Measurements from ENCODE around the gene ZDHHC12.
"Not testable (repeated sequence)": the region's sequence is repeated elsewhere in the genome, so short reads cannot be mapped to it uniquely, and the experiment has no call there.

Gene ZDHHC12

GRCh38 chr9:128694344-128694743 is 29.6 kb downstream of the ZDHHC12 start:
- no peak overlapping the region for H3K27ac ChIP-seq (ENCODE audit: extremely low read depth, low read depth, low read length)
- H3K4me1 ChIP-seq (ENCODE audit: control insufficient read depth, insufficient read depth, low read length): no peaks in the 10 kb centered on the region
- ChIA-PET POLR2A (no interaction called here), CTCF (no interaction called here)
- peaks cover 16 to 62% of the 10 kb centered on the region in 2 experiments for H3K36me3 ChIP-seq (ENCODE audit: control insufficient read depth in 2 of 2, insufficient read depth in 1 of 2, low read length in 2 of 2)
- no peaks in the 10 kb centered on the region for H3K9me3 ChIP-seq (ENCODE audit: control insufficient read depth, insufficient read depth, low read depth, low read length)
- H3K4me3 ChIP-seq (ENCODE audit: low read depth, low read length): no peak overlapping the region
- no peak for TF ChIP-seq REPIN1 (tag by site-specific recombination; IDR thresholded peaks at IDR 0.05; ENCODE audit: low read depth)
- no peak for TF ChIP-seq SP2 (tag by site-specific recombination; IDR thresholded peaks at IDR 0.05)
- TF ChIP-seq ZNF670 (tag by site-specific recombination; IDR thresholded peaks at IDR 0.05; ENCODE audit: low read depth): no peak
- TF ChIP-seq ZNF138 (tag by site-specific recombination; IDR thresholded peaks at IDR 0.05; ENCODE audit: borderline replicate concordance): no peak
- TF ChIP-seq ZNF548 (tag by site-specific recombination; IDR thresholded peaks at IDR 0.05): no peak
- no peak for TF ChIP-seq ZNF677 (tag by site-specific recombination; IDR thresholded peaks at IDR 0.05)
- TF ChIP-seq ZNF24 (tag by site-specific recombination; IDR thresholded peaks at IDR 0.05): no peak
- TF ChIP-seq ZSCAN30 (tag by site-specific recombination; IDR thresholded peaks at IDR 0.05): no peak
- no peak for TF ChIP-seq ZNF626 (tag by site-specific recombination; IDR thresholded peaks at IDR 0.05)
- no peak for TF ChIP-seq ZBTB10 (tag by site-specific recombination; IDR thresholded peaks at IDR 0.05)
- TF ChIP-seq ZBTB6 (tag by site-specific recombination; IDR thresholded peaks at IDR 0.05): no peak

GRCh38 chr9:128693738-128694137 is 30.2 kb downstream of the ZDHHC12 start:
- CTCF ChIA-PET: interaction anchor here (1.4 to 4.5 kb wide), 2 partner anchors 8 to 45 kb away, joined by 4 to 37 read pairs; partner anchors contain the start of gene PKN3
- H3K27ac ChIP-seq (ENCODE audit: extremely low read depth, low read depth, low read length): not testable (repeated sequence)
- H3K36me3 ChIP-seq (ENCODE audit: control insufficient read depth in 2 of 2, insufficient read depth in 1 of 2, low read length in 2 of 2): peaks cover 16 to 62% of the 10 kb centered on the region in 2 experiments

GRCh38 chr9:128690684-128691034 is 33.3 kb downstream of the ZDHHC12 start:
- peak; percentile 29; the same call in 1 of the 2 replicates for TF ChIP-seq PRDM1 (tag by site-specific recombination; IDR thresholded peaks at IDR 0.05)
- 0 out of 2 replicates have a peak, but pooled peaks have one; percentile 7 for TF ChIP-seq KLF9 (tag by site-specific recombination; IDR thresholded peaks at IDR 0.05; ENCODE audit: low read depth)
- no peak for TF ChIP-seq ZIC2 (tag by site-specific recombination; IDR thresholded peaks at IDR 0.05)
- 0 out of 2 replicates have a peak, but pooled peaks have one; percentile 4 for TF ChIP-seq ZNF394 (tag by site-specific recombination; IDR thresholded peaks at IDR 0.05; ENCODE audit: borderline replicate concordance)
- TF ChIP-seq ZBTB26 (tag by site-specific recombination; optimal IDR thresholded peaks at IDR 0.05): no peak
- Histone ChIP-seq H3K4me3 (ENCODE audit: low read depth, low read length) (peak overlapping the region; percentile 85), H3K36me3 (ENCODE audit: control insufficient read depth in 2 of 2, insufficient read depth in 1 of 2, low read length in 2 of 2) (peaks cover 16 to 50% of the 10 kb centered on the region in 2 experiments), H3K27ac (ENCODE audit: extremely low read depth, low read depth, low read length) (peak overlapping the region; percentile 80; the same call in 1 of the 2 replicates), H3K9me3 (ENCODE audit: control insufficient read depth, insufficient read depth, low read depth, low read length) (no peaks in the 10 kb centered on the region), H3K4me1 (ENCODE audit: control insufficient read depth, insufficient read depth, low read length) (no peaks in the 10 kb centered on the region)
- CTCF ChIA-PET: interaction anchor here (0.7 to 4.5 kb wide), 5 partner anchors 11 to 342 kb away, joined by 3 to 37 read pairs (median 3); partner anchors contain the start of gene PKN3
- POLR2A ChIA-PET: interaction anchor here (0.5 to 4.6 kb wide), 4 partner anchors 11 to 102 kb away, joined by 3 to 26 read pairs (median 7); partner anchors contain the start of genes PKN3 and ZDHHC12

More at GRCh38 chr9:128693738-128694137, 30.2 kb downstream of the ZDHHC12 start:
- not testable (repeated sequence) for H3K9me3 ChIP-seq (ENCODE audit: control insufficient read depth, insufficient read depth, low read depth, low read length); H3K4me3 ChIP-seq (ENCODE audit: low read depth, low read length); H3K4me1 ChIP-seq (ENCODE audit: control insufficient read depth, insufficient read depth, low read length)
- POLR2A ChIA-PET: interaction anchor here (0.6 to 1.0 kb wide), 2 partner anchors 45 to 58 kb away, joined by 3 read pairs; no protein-coding TSS in a partner anchor
- TF ChIP-seq ZNF513 (tag by site-specific recombination; IDR thresholded peaks at IDR 0.05): peak; percentile 100

Measured in HEK293 (cell line).